Mesothelial cell of epicardium (in vitro differentiated cells): ENCODE data around the gene KCNMA1. TPM values are rescaled to one million over a fixed set of nuclear protein-coding genes. Genes with fewer than 3 reads are reported as not detected.
"Not testable (repeated sequence)": the region's sequence is repeated elsewhere in the genome, so short reads cannot be mapped to it uniquely, and the experiment has no call there.

ENCODE experiments used
- DNase-seq, 2 experiments: peaks; one replicate each; pipeline ENCODE4 v3.0.0; 2021; ENCODE audit warnings: low spot score in 2 of 2; ENCODE audit not compliant: unreplicated experiment in 2 of 2
- H3K27ac Mint-ChIP-seq: 2 replicates; pipeline ENCODE4 v1.8.0; 2021; ENCODE audit warnings: mixed read lengths
- H3K27me3 Mint-ChIP-seq: 2 replicates; pipeline ENCODE4 v1.8.0; 2021; ENCODE audit warnings: low read depth, mixed read lengths
- H3K36me3 Mint-ChIP-seq: 2 replicates; pipeline ENCODE4 v1.8.0; 2021; ENCODE audit warnings: mixed read lengths
- H3K4me1 Mint-ChIP-seq: 2 replicates; pipeline ENCODE4 v1.8.0; 2021; ENCODE audit warnings: mixed read lengths
- H3K4me3 Mint-ChIP-seq: 2 replicates; pipeline ENCODE4 v1.8.0; 2021; ENCODE audit warnings: mild to moderate bottlenecking, moderate library complexity, mixed read lengths
- H3K9me3 Mint-ChIP-seq: 2 replicates; pipeline ENCODE4 v1.8.0; 2021; ENCODE audit warnings: mixed read lengths
- CTCF ChIP-seq: fragments of 200-600 bp; sonication (generic); IDR thresholded peaks from one replicate; pipeline ENCODE4 v1.5.0; 2021; ENCODE audit warnings: antibody characterized with exemption; ENCODE audit not compliant: unreplicated experiment
- total RNA-seq: library from RNA; stranded (reverse); gene quantifications from 3 replicates; pipeline ENCODE4 v1.2.1, GENCODE V29; 2021

KCNMA1 gene
- total RNA-seq, 1 donor from 2014 or later = 44.0 TPM

- H3K4me1 Mint-ChIP-seq = peaks cover 9% of the 10 kb centered on the region
- no peak for DNase-seq
Measured at GRCh38 chr10:77348082-77348481, 289.5 kb downstream of the KCNMA1 start.

GRCh38 chr10:77347052-77347451, 290.6 kb downstream of the KCNMA1 start:
- Mint-ChIP-seq H3K9me3 (no peaks in the 10 kb centered on the region), H3K36me3 (no peaks in the 10 kb centered on the region), H3K4me1 (peaks cover 9% of the 10 kb centered on the region), H3K27ac (no peak overlapping the region), H3K27me3 (no peaks in the 10 kb centered on the region), H3K4me3 (no peak overlapping the region)
- no peak for DNase-seq
- no peak for TF ChIP-seq CTCF

More at GRCh38 chr10:77348082-77348481, 289.5 kb downstream of the KCNMA1 start:
- H3K27me3 Mint-ChIP-seq = no peaks in the 10 kb centered on the region
- no peak overlapping the region for H3K27ac Mint-ChIP-seq
- H3K4me3 Mint-ChIP-seq = no peak overlapping the region
- no peak for TF ChIP-seq CTCF
- no peaks in the 10 kb centered on the region for H3K36me3 Mint-ChIP-seq
- H3K9me3 Mint-ChIP-seq = no peaks in the 10 kb centered on the region

- no peak for TF ChIP-seq CTCF
- no peaks in the 10 kb centered on the region for H3K4me1 Mint-ChIP-seq
- no peak for DNase-seq
- no peaks in the 10 kb centered on the region for H3K36me3 Mint-ChIP-seq
- no peaks in the 10 kb centered on the region for H3K27me3 Mint-ChIP-seq
- peaks cover 8% of the 10 kb centered on the region for H3K9me3 Mint-ChIP-seq
- no peak overlapping the region for H3K27ac Mint-ChIP-seq
- H3K4me3 Mint-ChIP-seq = no peak overlapping the region
Measured at GRCh38 chr10:77341055-77341454, 296.6 kb downstream of the KCNMA1 start.

- not testable (repeated sequence) for H3K4me3 Mint-ChIP-seq, H3K27me3 Mint-ChIP-seq, H3K4me1 Mint-ChIP-seq, H3K9me3 Mint-ChIP-seq, DNase-seq, H3K36me3 Mint-ChIP-seq, H3K27ac Mint-ChIP-seq
Measured at GRCh38 chr10:77339872-77340271, 297.7 kb downstream of the KCNMA1 start.

GRCh38 chr10:77339166-77339565, 298.4 kb downstream of the KCNMA1 start:
- H3K4me1 Mint-ChIP-seq = peaks cover 3% of the 10 kb centered on the region

GRCh38 chr10:77338143-77338542, 299.5 kb downstream of the KCNMA1 start:
- Mint-ChIP-seq H3K4me1 (peaks cover 6% of the 10 kb centered on the region), H3K4me3 (no peak overlapping the region), H3K27me3 (no peaks in the 10 kb centered on the region), H3K27ac (no peak overlapping the region), H3K9me3 (peaks cover 8% of the 10 kb centered on the region), H3K36me3 (no peaks in the 10 kb centered on the region)
- TF ChIP-seq CTCF = no peak
- DNase-seq = no peak

More at GRCh38 chr10:77339166-77339565, 298.4 kb downstream of the KCNMA1 start:
- Mint-ChIP-seq H3K27me3 (no peaks in the 10 kb centered on the region), H3K27ac (no peak overlapping the region), H3K36me3 (no peaks in the 10 kb centered on the region), H3K4me3 (no peak overlapping the region), H3K9me3 (peaks cover 8% of the 10 kb centered on the region)
- DNase-seq = no peak
- no peak for TF ChIP-seq CTCF
